Stimulated activated CD8-positive, alpha-beta memory T cell treated with anti-CD3 and anti-CD28 coated beads, Interleukin-15, amount 100 ng/mL, for 24 hours (primary cell): Measurements from ENCODE around the gene FAM24B.
"Not testable (repeated sequence)": the region's sequence is repeated elsewhere in the genome, so short reads cannot be mapped to it uniquely, and the experiment has no call there.

Experiments used
- DNase-seq: peaks from one replicate; pipeline ENCODE4 v3.0.0-alpha.2; 2020; ENCODE audit warnings: low read depth

FAM24B gene

GRCh38 chr10:122858042-122858441 is 21.3 kb downstream of the FAM24B start:
- not testable (repeated sequence) for DNase-seq

GRCh38 chr10:122856902-122857301 is 22.5 kb downstream of the FAM24B start:
- no peak for DNase-seq

GRCh38 chr10:122855745-122856144 is 23.6 kb downstream of the FAM24B start:
- DNase-seq: no peak

- no peak for DNase-seq
Observed at GRCh38 chr10:122854648-122855047, 24.7 kb downstream of the FAM24B start.

- no peak for DNase-seq
Observed at GRCh38 chr10:122853665-122854313, 25.6 kb downstream of the FAM24B start.

GRCh38 chr10:122852261-122852660 is 27.1 kb downstream of the FAM24B start:
- DNase-seq: no peak

- no peak for DNase-seq
Observed at GRCh38 chr10:122850705-122851640, 28.4 kb downstream of the FAM24B start.

GRCh38 chr10:122849900-122850605 is 29.3 kb downstream of the FAM24B start:
- no peak for DNase-seq

- DNase-seq: no peak
Observed at GRCh38 chr10:122849090-122849489, 30.3 kb downstream of the FAM24B start.

GRCh38 chr10:122847782-122848604 is 31.4 kb downstream of the FAM24B start:
- DNase-seq: no peak

GRCh38 chr10:122845783-122846332 is 33.5 kb downstream of the FAM24B start, which contains the start of gene CUZD1:
CUZD1 (minus strand) TSS chr10:122845857; CDS start chr10:122845843, 14 bp downstream.
- no peak for DNase-seq

- DNase-seq: no peak
Observed at GRCh38 chr10:122844146-122844545, 35.2 kb downstream of the FAM24B start.

- DNase-seq: no peak
Observed at GRCh38 chr10:122841569-122841968, 37.8 kb downstream of the FAM24B start.

- no peak for DNase-seq
Observed at GRCh38 chr10:122839505-122839904, 39.9 kb downstream of the FAM24B start.

- no peak for DNase-seq
Observed at GRCh38 chr10:122838880-122839279, 40.5 kb downstream of the FAM24B start.

GRCh38 chr10:122835908-122836307 is 43.5 kb downstream of the FAM24B start:
- no peak for DNase-seq

GRCh38 chr10:122830965-122831353 is 48.4 kb downstream of the FAM24B start:
- DNase-seq: no peak

- DNase-seq: no peak
Observed at GRCh38 chr10:122830273-122830964, 49.0 kb downstream of the FAM24B start.

- DNase-seq: no peak
Observed at GRCh38 chr10:122829454-122829853, 49.9 kb downstream of the FAM24B start.

GRCh38 chr10:122828716-122829255 is 50.6 kb downstream of the FAM24B start:
- no peak for DNase-seq
